LNCAP (cell line): Measurements from ENCODE around the gene ISYNA1.

Experiments used
- CTCF ChIP-seq: fragments of 450-650 bp; IDR thresholded peaks from 2 replicates; pipeline ENCODE4 v1.5.1; 2017; ENCODE audit warnings: mild to moderate bottlenecking

ISYNA1 gene

GRCh38 chr19:18422530-18423191, 15.3 kb downstream of the ISYNA1 start:
- no peak for TF ChIP-seq CTCF

- no peak for TF ChIP-seq CTCF
These were observed 16.5 kb downstream of the ISYNA1 start for GRCh38 chr19:18421371-18421959.

- no peak for TF ChIP-seq CTCF
These were observed 17.0 kb downstream of the ISYNA1 start for GRCh38 chr19:18420930-18421329.

- TF ChIP-seq CTCF: no peak; the same call in 1 of the 2 replicates
These were observed 18.1 kb downstream of the ISYNA1 start for GRCh38 chr19:18419699-18420460.

GRCh38 chr19:18419195-18419698, 18.7 kb downstream of the ISYNA1 start, which contains the start of gene SSBP4:
Gene SSBP4 (plus strand): TSS chr19:18419398. CDS start chr19:18419649, 251 bp downstream.
- peak; percentile 61 for TF ChIP-seq CTCF

GRCh38 chr19:18418483-18419194, 19.3 kb downstream of the ISYNA1 start:
- TF ChIP-seq CTCF: no peak

GRCh38 chr19:18418029-18418482, 19.9 kb downstream of the ISYNA1 start:
- no peak for TF ChIP-seq CTCF
